Measurements from ENCODE around the gene ARMC9.

ARMC9 gene

GRCh38 chr2:231422056-231422455, 223.6 kb downstream of the ARMC9 start:
- DNase-seq (ENCODE audit: low spot score) = no peak

- DNase-seq (ENCODE audit: low spot score) = no peak
Measured at GRCh38 chr2:231423176-231423575, 224.7 kb downstream of the ARMC9 start.

Data from activated CD4-positive, alpha-beta T cell treated with anti-CD3 and anti-CD28 coated beads, Interleukin-2, Interleukin-4, amounts not matched to agents 100 ng/mL and 50 ng/mL, durations not matched to agents 16 hours and 8 hours (primary cell).